Pons (tissue), 1 donor: ENCODE data around the gene DUSP2.
"Not testable (repeated sequence)": the region's sequence is repeated elsewhere in the genome, so short reads cannot be mapped to it uniquely, and the experiment has no call there.

Experiments
- DNase-seq: peaks from one replicate; pipeline ENCODE4 v3.0.0-alpha.2; 2016; ENCODE audit warnings: low spot score

The DUSP2 gene

GRCh38 chr2:96146881-96147592 is 1.8 kb upstream of the DUSP2 start:
- DNase-seq: no peak

GRCh38 chr2:96146153-96146880 is 1.1 kb upstream of the DUSP2 start:
- peak; percentile 59 for DNase-seq

- DNase-seq: no peak
Observed at GRCh38 chr2:96145848-96146152, 560 bp upstream of the DUSP2 start.

GRCh38 chr2:96144481-96145035 is 682 bp downstream of the DUSP2 start:
- DNase-seq: no peak

DNA sequence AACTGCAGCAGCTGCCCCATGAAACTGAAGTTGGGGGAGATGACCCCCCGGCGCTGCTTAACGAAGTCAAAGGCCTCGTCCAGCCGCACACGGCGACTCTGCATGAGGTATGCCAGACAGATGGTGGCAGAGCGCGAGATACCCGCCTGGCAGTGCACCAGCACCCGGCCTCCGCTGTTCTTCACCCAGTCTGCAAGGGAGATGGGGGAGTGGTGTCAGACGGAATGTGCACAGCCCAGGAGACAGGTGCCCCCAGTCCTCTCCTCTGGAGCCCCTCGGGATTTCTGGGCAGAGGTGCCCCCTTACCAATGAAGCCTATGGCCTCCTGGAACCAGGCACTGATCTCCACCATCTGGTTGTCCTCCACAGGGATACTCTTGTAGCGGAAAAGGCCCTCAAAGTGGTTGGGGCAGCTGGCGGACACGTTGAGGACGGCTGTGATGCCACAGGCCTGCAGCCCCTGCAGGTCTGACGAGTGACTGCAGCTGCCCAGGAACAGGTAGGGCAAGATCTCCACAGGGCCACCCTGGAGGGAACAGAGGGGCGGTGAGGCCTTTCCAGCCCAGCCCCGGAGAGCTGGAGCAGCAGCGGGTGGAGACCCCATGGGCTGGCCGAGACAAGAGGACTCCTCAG is 1.3 kb downstream of the DUSP2 start:
- no peak for DNase-seq

- DNase-seq: no peak
Observed at GRCh38 chr2:96143231-96143847, 1.9 kb downstream of the DUSP2 start.

- DNase-seq: no peak
Observed at GRCh38 chr2:96142217-96143113, 2.8 kb downstream of the DUSP2 start.

DNA sequence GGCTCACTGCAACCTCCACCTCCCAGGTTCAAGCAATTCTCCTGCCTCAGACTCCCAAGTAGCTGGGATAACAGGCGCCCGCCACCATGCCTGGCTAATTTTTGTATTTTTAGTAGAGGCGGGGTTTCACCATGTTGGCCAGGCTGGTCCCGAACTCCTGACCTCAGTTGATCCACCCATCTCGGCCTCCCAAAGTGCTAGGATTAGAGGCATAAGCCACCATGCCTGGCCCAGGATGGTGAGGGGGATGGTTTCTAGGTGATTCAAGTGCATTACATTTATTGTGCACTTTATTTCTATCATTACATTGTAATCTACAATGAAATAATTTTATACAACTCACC is 3.6 kb downstream of the DUSP2 start:
- DNase-seq: not testable (repeated sequence)

DNA sequence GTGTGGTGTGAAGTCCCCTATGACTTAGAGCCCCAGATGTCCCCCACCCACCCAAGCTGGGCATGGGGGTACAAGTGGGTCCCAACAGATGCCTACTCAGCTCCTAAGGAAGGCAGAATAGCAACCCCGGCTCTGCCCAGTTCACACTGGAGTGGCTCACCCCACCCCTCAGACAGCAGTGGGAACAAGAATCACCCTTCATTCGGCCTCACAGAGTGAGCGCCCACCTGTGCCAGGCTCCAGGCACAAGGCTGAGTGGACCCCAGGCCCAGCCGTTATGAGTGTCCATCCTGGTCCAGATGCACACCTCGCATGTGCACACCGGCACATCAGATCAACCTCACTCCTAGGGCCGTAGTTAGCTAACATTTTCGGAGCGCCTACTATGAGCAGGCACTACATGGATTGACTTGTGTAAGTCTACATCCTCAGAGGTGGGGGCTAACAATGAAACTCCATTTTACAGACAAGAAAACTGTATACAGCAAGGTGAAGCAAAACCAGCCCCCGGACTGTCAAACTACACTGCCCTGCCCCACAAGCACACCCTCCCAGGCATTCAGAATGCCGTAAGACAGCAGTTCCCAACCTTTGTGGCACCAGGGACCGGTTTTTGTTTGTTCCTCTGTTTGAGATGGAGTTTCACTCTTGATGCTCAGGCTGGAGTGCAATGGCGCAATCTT is 4.2 kb downstream of the DUSP2 start:
- no peak for DNase-seq

DNA sequence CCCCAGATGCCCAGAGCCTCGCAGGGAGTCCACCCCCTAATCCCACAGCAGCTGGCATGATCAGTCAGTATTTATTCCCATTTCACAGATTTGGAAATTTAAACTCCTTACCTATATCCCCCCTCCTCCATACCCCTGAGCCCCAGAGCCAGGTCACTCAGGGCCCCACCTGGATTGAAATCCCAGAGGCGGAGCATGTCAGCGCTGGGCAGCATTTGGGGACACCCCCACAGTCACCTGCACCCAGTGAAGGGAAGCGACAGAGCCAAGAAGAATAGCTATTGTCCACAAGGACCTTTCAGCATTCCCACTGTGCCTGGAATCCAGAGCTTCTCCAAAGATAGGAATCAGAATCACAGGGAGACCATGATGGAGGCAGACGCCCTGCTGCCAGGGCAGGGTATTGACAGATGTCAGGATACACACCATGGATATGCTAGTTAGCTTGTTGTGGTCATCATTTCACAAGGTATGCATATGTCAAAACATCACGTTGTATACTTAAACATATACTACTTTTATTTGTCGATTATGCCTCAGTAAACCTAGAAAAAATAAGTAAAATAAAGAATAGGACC is 6.0 kb downstream of the DUSP2 start:
- DNase-seq: no peak

DNA sequence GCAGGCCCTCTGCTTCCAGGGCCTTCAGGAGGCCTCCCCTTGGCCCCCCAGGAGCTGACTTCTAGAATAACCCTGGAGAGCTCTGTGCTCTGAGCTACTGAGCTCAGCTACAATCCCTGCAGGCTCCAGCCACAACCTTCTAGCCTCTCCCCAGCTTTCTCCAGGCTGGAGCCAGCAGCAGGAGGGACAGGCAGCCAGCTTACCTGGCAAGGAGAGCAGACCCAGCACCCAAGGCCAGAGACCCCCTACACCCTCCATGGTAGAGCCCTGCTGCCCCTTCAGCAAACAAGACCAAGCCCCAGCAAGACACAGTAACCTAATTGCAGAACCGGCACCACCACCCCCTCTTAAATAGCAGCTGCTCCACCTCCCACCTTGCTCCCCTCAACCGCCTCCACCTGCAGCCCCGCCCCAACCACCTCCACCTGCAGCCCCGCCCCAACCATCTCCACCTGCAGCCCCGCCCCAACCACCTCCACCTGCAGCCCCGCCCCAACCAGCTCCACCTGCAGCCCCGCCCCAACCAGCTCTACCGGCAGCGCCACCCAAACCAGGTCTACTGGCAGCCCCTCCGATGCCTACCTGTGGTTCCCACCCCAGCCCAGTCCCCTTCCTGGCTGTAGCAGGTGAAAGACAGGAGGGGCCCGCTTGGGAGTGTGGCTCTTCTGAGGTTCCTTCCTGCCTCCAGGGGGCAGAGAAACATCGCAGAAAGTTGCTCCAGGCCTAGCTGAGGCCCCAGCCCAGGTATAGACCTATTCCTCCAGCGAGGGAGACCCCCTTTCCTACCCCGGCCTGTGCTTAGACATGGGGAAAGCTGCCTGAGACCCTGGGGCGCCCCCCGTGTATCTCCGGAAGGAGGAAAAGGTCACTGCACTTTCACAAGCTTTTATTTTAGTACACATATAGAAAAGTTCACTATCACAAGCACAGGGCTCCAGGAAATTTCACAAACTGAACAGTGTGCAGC is 6.8 kb downstream of the DUSP2 start, which contains the start of gene ASTL:
Gene ASTL (minus strand): TSS at position 324 of the 967 bp plus-strand sequence. CDS start 66 bp downstream, at position 258.
- DNase-seq: no peak

DNA sequence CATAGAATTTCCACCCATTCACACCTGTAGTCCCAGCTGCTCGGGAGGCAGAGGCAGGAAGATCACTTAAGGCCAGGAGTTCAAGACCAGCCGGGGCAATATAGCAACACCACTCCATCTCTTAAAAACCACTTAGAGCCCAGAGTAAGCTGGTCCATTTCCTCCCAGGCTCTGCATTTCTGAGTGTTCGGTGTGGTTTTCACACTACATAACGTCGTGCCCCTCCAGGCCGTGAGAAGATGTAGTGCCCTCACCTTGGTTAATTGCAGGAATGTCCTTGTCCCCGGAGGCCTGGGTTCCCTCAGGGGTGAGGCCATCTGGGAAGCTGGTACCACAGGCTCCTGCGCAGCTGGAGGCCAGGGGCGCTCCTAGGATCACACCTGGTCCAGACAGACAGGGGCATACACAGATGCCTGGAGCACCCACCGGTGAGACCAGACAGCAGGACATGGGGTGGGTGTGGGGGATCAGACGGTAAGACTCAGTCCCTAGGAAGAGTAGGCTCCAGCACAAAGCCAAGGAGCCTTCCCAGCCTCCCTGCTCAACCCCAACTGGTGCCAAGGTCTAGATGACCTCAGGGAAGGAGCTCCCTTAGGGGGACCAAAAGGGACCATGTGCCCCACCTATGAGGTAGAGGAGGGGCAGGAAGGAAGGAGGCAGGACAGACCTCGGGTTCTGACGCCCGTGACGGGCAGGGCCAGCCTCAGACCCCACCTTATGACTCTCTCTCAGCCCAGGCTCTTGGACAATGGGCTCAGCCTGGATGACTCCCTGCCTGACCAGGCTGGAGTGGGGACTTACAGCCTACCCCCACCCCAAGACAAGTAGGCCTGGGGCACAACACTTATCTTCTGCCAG is 7.7 kb downstream of the DUSP2 start:
- DNase-seq: no peak

GRCh38 chr2:96136129-96136720 is 9.0 kb downstream of the DUSP2 start:
- DNase-seq: no peak

DNA sequence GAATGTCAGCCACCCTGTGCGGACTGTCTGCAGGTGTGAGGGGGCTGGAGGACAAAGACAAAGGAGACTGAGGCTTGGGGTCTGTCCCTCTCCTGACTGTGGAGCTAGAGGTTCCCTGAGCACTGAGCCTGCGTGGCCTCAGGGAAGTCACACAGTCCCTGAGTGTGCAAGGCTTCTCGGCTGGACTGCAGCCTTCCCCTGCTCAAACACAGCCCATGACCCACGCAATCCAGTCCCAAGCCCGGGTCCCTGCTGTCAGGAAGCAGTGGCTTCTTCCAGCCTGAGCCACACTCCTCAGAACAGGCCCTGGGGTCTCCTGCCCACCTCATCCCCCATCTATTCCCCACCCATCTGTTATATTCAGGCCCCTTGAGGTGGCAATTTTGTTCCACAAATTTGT is 9.6 kb downstream of the DUSP2 start:
- DNase-seq: no peak

DNA sequence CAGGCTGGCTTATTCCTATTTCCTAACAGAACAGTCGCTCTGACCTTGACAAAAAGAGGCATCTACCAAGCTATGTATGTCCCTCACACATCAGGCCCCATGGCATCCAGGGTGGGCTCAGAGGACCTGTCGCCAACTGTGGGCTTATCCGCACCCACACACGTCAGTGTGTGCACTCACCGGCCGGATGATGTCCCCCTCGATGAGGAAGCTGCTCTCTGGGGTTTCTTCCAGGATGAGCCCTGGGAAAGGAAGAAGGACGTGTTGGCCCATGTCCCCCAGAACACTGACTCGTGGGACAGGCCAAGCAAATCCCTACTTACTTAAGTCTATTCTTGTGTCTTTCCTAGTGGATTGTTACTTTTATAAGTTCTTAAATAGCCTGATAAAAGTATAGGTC is 10.1 kb downstream of the DUSP2 start:
- DNase-seq: no peak

DNA sequence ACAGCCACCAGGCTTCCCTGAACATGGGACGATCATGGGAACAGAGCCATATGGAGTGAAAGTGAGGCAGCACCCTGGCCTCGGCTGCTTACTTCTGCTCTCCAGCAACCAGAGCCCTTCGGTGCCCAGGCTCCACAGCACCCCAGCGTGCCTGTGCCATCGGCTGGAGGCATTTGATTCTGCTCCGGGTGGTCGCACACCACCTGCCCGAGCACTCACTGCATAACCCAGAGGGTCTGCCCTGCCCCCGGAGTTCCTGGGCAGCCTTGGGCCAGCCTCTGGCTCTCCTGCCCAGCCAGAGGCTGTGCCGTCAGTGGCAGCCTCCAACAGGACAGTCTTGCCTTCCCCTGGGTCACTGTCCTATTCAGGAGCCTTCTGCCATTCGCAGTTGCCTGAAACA is 10.8 kb downstream of the DUSP2 start:
- no peak for DNase-seq

DNA sequence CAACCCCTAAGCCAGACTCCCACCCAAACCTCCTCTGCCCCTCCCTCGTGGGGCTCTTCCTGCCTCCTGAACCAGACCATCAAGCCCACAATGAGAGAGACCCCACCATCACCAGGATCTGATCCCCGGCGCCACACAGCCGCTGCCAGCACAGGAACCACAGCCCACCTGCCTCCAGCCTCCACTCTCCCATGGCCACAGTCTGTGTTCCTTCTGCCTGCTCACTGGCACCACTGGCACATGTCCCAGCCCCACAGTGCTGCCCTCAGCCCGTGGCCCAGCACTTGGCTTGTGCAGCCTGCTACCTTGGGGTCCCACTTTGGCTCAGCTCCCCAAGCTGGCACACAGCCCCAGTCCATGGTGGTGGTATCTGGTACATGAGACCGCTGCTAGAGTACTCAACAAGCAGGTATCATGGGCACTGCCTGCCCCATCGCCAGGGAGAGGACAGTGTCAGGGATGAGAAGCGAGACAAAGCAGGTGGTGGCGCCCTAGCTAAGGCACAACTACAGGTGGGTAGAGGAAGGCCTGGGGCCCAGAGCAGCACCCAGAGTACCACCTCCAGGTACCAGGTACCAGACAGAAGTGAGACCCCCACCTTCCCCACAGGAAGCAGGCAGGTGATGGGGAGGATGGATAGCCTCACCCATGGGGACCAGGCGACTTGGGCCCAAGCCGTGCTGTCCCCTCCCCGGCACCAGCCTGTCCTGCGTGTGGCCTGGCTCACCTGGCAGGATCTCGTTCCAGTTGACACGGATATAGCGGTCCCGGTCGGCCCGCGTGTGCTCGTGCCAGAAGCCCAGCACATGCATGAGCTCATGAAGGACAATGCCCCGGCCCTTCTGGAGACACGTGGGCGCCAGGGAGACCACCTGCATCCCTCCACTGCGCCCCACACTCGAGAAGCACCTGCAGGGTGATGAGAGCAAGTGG is 13.2 kb downstream of the DUSP2 start:
- no peak for DNase-seq
